Pancreas (tissue), 10 donors: ENCODE results near the gene IGFL4. TPM values are rescaled to one million over a fixed set of nuclear protein-coding genes. Genes with fewer than 3 reads are reported as not detected.

Experiments
- ATAC-seq, 4 donors: fragments of 200-7000 bp; cut with Tn5 transposase; one replicate each; pipeline versions ENCODE4 v1.8.0 to v1.9.1; 2020; ENCODE audit warnings: mild to moderate bottlenecking in 4 of 4, moderate library complexity in 4 of 4
- DNase-seq, 6 donors: peaks; one replicate each; pipeline ENCODE4 v3.0.0-alpha.2; 2020
- FAIRE-seq: peaks from 2 replicates; lab custom pipeline; 2012; peaks lifted over from hg19 to GRCh38; lab: Jason Lieb, UNC
- H3K27ac ChIP-seq, 4 donors: fragments of 200-600 bp; sonication (generic); 1 replicate in 3 of 4; 2 replicates in 1 of 4; pipeline versions ENCODE4 v1.5.0 to v1.8.0; 2020
- H3K27me3 ChIP-seq, 4 donors: fragments of 200-600 bp; one replicate each; pipeline ENCODE4 v1.8.0; 2021
- H3K36me3 ChIP-seq, 3 donors: fragments of 200-600 bp; sonication (generic) in 1 of 3; one replicate each; pipeline versions ENCODE4 v1.5.0 to v1.8.0; 2020 to 2021
- H3K4me1 ChIP-seq, 3 donors: fragments of 200-600 bp; one replicate each; pipeline ENCODE4 v1.8.0; 2021
- H3K4me3 ChIP-seq, 4 donors: fragments of 200-600 bp; sonication (generic) in 2 of 4; one replicate each; pipeline versions ENCODE4 v1.5.0 to v1.8.0; 2020 to 2021
- H3K9me3 ChIP-seq, 4 donors: fragments of 200-600 bp; one replicate each; pipeline ENCODE4 v1.8.0; 2021
- CTCF ChIP-seq, 4 donors: fragments of 200-600 bp; sonication (generic) in 3 of 4; IDR thresholded peaks; one replicate each; pipeline versions ENCODE4 v1.5.0 to v1.8.0; 2021; ENCODE audit warnings: antibody characterized with exemption in 4 of 4
- WGBS, 2 donors: extraction: QIAGEN DNeasy Blood & Tissue Kit; methylation state at CpG; one replicate each; pipeline ENCODE4 v1.1.7; 2013; 5-methylcytosine and 5-hydroxymethylcytosine counted together
- intact Hi-C, 3 donors: fragments of 100-400 bp; cut with DNase I; formaldehyde crosslinking; loops; one replicate each; pipeline versions ENCODE4 v1.11.1 to v1.14.2; 2022
- polyA plus RNA-seq, 2 donors: library from polyadenylated mRNA; stranded (reverse); fragments of 200-250 nt; gene quantifications; one replicate each; pipeline ENCODE4 v1.2.3, GENCODE V29; 2013
- total RNA-seq, 6 donors: library from RNA; stranded (reverse); fragmentation: NEBNext Ultra II Directional in 4 of 6; extraction: Animal tissue kit (Norgen Biotek cat#: 25700) in 4 of 6; gene quantifications; one replicate each; pipeline versions ENCODE4 v1.2.1 to v1.2.4, GENCODE V29; 2021 to 2023
- donor health status: healthy with polysubstance abuse.
- donor health status: DM: no; HTN: no; CAD: no; lungs with moderate emphysema.
- donor health status: DM: no; HTN: no; CAD: no.
- donor health status: control.
- donor health status: control.
- donor health status: Bipolar disorder and iron deficiency.
- donor health status: DM: yes; HTN: yes; CAD: no.
- donor health status: DM: no; HTN: no; CAD: no.
- donor health status: DM: no; HTN: no; CAD: no.
- donor health status: DM: yes; HTN: yes; CAD: no.

IGFL4 gene
- total and polyA plus RNA-seq, 8 donors: 0.04 to 0.28 (median 0.18) TPM; not detected in 4

GRCh38 chr19:46073268-46073922 is 32.6 kb upstream of the IGFL4 start:
- TF ChIP-seq CTCF (IDR thresholded peaks at IDR 0.05): no peak
- Histone ChIP-seq H3K4me3 (no peak overlapping the region), H3K4me1 (peaks cover 0 to 6% (median 0%) of the 10 kb centered on the region in 3 donors), H3K27ac (no peak overlapping the region), H3K36me3 (no peaks in the 10 kb centered on the region), H3K9me3 (no peaks in the 10 kb centered on the region), H3K27me3 (peaks cover 0 to 28% (median 10%) of the 10 kb centered on the region in 4 donors)
- DNase-seq: no peak
- WGBS, 2 donors: 75 to 83% methylated on average over 3 of the region's 3 CpGs
- ATAC-seq: no peak
- FAIRE-seq: no peak
- intact Hi-C loops: no loop called here

GRCh38 chr19:46069806-46070341 is 29.1 kb upstream of the IGFL4 start:
- no peaks in the 10 kb centered on the region for H3K4me1 ChIP-seq
- DNase-seq (no peak), ATAC-seq (no peak), FAIRE-seq (no peak)
- H3K27me3 ChIP-seq: peaks cover 0 to 6% (median 0%) of the 10 kb centered on the region in 4 donors
- TF ChIP-seq CTCF (IDR thresholded peaks at IDR 0.05): no peak
- intact Hi-C loops: no loop called here
- H3K9me3 ChIP-seq: no peaks in the 10 kb centered on the region
- no peaks in the 10 kb centered on the region for H3K36me3 ChIP-seq
- H3K4me3 ChIP-seq: no peak overlapping the region
- WGBS, 2 donors: 20 to 29% methylated on average over 6 of the region's 6 CpGs
- no peak overlapping the region for H3K27ac ChIP-seq

- ATAC-seq (peak in 2 of 4 donors; percentile 18 to 34), FAIRE-seq (no peak)
- intact Hi-C loops: no loop called here
Observed at GRCh38 chr19:46068345-46069258, 27.8 kb upstream of the IGFL4 start.

GRCh38 chr19:46067691-46068090 is 26.9 kb upstream of the IGFL4 start:
- TF ChIP-seq CTCF (IDR thresholded peaks at IDR 0.05): no peak
- FAIRE-seq (no peak), ATAC-seq (no peak), DNase-seq (no peak)
- H3K4me3 ChIP-seq: no peak overlapping the region
- no peaks in the 10 kb centered on the region for H3K36me3 ChIP-seq
- no peak overlapping the region for H3K27ac ChIP-seq
- peaks cover 0 to 6% (median 0%) of the 10 kb centered on the region in 4 donors for H3K27me3 ChIP-seq
- intact Hi-C loops: no loop called here
- H3K4me1 ChIP-seq: no peaks in the 10 kb centered on the region
- WGBS, 2 donors: 66 to 95% methylated on average over 1 of the region's 1 CpG
- no peaks in the 10 kb centered on the region for H3K9me3 ChIP-seq

More at GRCh38 chr19:46068345-46069258, 27.8 kb upstream of the IGFL4 start:
- Histone ChIP-seq H3K36me3 (no peaks in the 10 kb centered on the region), H3K27ac (no peak overlapping the region), H3K4me1 (no peaks in the 10 kb centered on the region), H3K27me3 (peaks cover 0 to 6% (median 0%) of the 10 kb centered on the region in 4 donors), H3K4me3 (no peak overlapping the region), H3K9me3 (no peaks in the 10 kb centered on the region)
- DNase-seq: no peak
- WGBS, 2 donors: 66 to 75% methylated on average over 12 of the region's 12 CpGs
- TF ChIP-seq CTCF (IDR thresholded peaks at IDR 0.05): no peak
